ENCODE data around the gene DLG5. TPM values are rescaled to one million over a fixed set of nuclear protein-coding genes. Genes with fewer than 3 reads are reported as not detected.

The DLG5 gene
- total RNA-seq, 1 donor from 2014 or later, result 45.3 TPM

DNA sequence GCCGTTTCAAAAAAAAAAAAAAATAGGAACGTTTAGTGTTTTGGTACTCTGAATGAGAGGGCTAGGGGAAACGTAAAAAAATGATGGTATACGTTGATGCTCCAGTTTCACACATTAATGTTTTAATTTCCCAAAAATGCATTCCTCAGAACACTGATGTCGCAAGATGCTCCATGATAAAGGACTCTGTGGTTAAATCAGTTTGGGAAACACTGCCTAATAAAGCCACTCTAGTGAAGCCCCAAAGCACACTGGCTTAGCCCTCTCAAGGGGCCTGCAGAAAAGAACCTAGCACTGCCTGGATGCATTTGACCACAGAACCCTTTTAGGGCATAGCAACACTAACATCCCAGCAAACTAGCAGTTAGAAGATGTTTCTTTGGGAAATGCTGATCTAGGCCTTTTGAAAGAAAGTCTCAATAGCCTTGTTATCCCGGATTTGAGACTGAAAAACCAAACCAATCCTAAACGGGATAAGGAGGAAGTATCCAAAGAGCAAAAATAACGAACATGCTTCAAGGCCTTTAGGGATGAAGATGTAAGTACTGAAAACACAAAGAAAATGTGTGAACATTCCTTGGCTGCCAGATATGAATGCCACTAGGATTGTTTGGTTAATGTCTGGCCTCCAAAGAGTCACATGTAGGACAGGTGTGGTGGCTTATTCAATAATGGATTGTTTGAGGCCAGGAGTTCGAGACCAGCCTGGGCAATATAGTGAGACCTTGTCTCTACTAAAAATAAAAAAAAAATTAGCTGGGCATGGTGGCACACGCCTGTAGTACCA lies 11.0 kb downstream of the DLG5 start:
- Histone ChIP-seq H3K27me3 (ENCODE audit: control insufficient read depth, insufficient read depth, low read length) (no peaks in the 10 kb centered on the region), H3K36me3 (ENCODE audit: control insufficient read depth, insufficient read depth, low read length) (no peaks in the 10 kb centered on the region), H3K4me3 (ENCODE audit: low read depth, low read length) (no peak overlapping the region)
- TF ChIP-seq, protein P1, sequence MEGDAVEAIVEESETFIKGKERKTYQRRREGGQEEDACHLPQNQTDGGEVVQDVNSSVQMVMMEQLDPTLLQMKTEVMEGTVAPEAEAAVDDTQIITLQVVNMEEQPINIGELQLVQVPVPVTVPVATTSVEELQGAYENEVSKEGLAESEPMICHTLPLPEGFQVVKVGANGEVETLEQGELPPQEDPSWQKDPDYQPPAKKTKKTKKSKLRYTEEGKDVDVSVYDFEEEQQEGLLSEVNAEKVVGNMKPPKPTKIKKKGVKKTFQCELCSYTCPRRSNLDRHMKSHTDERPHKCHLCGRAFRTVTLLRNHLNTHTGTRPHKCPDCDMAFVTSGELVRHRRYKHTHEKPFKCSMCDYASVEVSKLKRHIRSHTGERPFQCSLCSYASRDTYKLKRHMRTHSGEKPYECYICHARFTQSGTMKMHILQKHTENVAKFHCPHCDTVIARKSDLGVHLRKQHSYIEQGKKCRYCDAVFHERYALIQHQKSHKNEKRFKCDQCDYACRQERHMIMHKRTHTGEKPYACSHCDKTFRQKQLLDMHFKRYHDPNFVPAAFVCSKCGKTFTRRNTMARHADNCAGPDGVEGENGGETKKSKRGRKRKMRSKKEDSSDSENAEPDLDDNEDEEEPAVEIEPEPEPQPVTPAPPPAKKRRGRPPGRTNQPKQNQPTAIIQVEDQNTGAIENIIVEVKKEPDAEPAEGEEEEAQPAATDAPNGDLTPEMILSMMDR (IDR thresholded peaks at IDR 0.05; ENCODE audit: insufficient read depth, low read length, severe bottlenecking), result no peak
- DNase-seq (ENCODE audit: low read depth), result no peak
- no peak for FAIRE-seq

DNA sequence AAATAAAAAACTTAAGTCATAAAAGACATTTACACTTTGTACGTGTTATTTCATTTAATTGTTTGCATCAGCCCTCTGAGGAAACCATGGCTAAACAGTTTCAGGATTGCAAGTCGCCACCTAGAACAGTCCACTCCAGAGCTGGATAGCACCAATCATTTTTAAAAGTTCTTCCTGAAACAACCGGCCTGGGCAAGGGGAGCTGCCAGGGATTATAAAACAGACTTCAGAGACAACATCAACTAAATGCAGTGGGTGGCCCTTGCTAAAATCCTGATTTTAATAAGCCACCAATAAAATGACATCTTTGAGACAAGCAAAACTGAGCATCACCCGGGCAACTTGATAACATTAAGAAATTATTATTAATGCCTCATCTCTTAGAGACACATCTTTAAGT lies 13.5 kb downstream of the DLG5 start:
- no peaks in the 10 kb centered on the region for H3K27me3 ChIP-seq (ENCODE audit: control insufficient read depth, insufficient read depth, low read length)
- TF ChIP-seq, protein P1 (IDR thresholded peaks at IDR 0.05; ENCODE audit: insufficient read depth, low read length, severe bottlenecking), result no peak
- FAIRE-seq, result no peak

DNA sequence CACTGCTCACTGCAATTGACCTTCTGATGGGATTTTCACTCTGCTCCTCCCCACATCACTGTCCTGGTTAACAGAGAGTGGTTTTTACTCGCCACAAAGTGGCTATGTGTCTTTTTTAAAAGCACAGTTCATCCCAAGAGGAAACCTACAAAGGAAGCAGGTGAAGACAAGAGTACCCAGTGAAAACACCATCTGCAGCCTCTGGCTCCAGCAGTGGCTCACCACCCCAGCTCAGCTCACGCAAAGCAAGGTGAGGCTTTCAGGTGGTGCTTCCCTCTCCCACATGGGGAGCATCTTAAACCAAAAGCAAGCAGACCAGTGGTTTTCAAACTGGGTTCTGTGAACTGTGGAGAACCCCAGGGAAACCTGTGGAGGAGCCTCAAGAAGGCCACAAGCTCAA lies 14.0 kb downstream of the DLG5 start:
- no peak for FAIRE-seq
- H3K36me3 ChIP-seq (ENCODE audit: control insufficient read depth, insufficient read depth, low read length), result no peaks in the 10 kb centered on the region
- no peak for DNase-seq (ENCODE audit: low read depth)
- H3K4me3 ChIP-seq (ENCODE audit: low read depth, low read length), result no peak overlapping the region
- TF ChIP-seq, protein P1 (IDR thresholded peaks at IDR 0.05; ENCODE audit: insufficient read depth, low read length, severe bottlenecking), result no peak
- H3K27me3 ChIP-seq (ENCODE audit: control insufficient read depth, insufficient read depth, low read length), result no peaks in the 10 kb centered on the region

More for the DNA sequence above, 13.5 kb downstream of the DLG5 start:
- Histone ChIP-seq H3K36me3 (ENCODE audit: control insufficient read depth, insufficient read depth, low read length) (no peaks in the 10 kb centered on the region), H3K4me3 (ENCODE audit: low read depth, low read length) (no peak overlapping the region)
- DNase-seq (ENCODE audit: low read depth), result no peak

DNA sequence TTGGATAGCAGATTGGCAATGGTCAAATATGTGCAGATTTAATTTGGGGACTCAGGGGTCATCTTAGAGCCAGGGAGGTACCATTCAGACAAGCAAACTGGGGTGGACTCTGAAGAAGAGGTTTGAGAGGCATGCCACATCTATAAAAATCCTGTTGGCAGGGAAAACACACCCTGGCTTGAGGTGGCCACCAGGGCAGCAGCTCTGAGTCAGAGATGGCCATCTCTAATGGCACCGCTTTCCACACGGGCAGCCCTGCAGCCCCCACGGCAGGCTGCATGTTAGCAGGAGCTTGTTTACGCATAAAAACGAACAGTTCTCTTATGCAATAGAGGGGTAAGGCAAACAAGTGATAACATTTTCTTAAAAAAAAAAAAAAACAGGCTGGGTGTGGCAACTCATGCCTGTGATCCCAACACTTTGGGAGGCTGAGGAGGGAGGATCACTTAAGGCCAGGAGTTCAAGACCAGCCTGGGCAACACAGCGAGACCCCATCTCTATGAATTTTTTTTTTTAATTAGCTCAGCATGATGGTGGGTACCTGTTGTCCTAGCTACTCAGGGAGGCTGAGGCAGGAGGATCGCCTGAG lies 14.9 kb downstream of the DLG5 start:
- DNase-seq (ENCODE audit: low read depth), result no peak

DNA sequence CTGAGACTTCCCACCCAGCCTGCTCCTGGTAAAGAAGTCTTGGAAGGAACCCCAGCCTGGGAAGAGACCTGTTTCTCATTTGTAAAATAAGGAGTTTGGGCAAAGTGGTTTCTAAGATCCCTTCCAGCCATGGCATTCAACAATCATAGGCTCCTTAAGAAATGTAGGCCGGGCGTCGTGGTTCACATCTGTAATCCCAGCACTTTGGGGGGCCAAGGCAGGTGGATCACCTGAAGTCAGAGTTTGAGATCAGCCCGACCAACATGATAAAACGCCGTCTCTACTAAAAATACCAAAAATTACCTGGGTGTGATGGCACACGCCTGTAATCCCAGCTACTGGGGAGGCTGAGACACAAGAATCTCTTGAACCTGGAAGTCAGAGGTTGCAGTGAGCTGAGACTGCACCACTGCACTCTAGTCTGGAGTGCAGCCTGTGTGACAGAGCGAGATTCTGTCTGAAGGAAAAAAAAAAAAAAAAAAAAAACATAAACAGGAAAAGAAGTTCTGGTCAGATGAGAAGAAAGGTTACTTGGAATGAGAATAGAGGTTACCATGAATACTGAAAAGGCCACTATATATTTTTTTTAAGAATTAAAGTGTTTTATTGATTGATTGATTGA lies 15.9 kb downstream of the DLG5 start:
- no peak for FAIRE-seq
- DNase-seq (ENCODE audit: low read depth), result no peak
- H3K36me3 ChIP-seq (ENCODE audit: control insufficient read depth, insufficient read depth, low read length), result no peaks in the 10 kb centered on the region
- H3K4me3 ChIP-seq (ENCODE audit: low read depth, low read length), result no peak overlapping the region
- TF ChIP-seq, protein P1 (IDR thresholded peaks at IDR 0.05; ENCODE audit: insufficient read depth, low read length, severe bottlenecking), result no peak
- no peaks in the 10 kb centered on the region for H3K27me3 ChIP-seq (ENCODE audit: control insufficient read depth, insufficient read depth, low read length)

More for the DNA sequence above, 14.9 kb downstream of the DLG5 start:
- TF ChIP-seq, protein P1 (IDR thresholded peaks at IDR 0.05; ENCODE audit: insufficient read depth, low read length, severe bottlenecking), result no peak
- H3K36me3 ChIP-seq (ENCODE audit: control insufficient read depth, insufficient read depth, low read length), result no peaks in the 10 kb centered on the region
- H3K27me3 ChIP-seq (ENCODE audit: control insufficient read depth, insufficient read depth, low read length), result no peaks in the 10 kb centered on the region
- no peak overlapping the region for H3K4me3 ChIP-seq (ENCODE audit: low read depth, low read length)
- FAIRE-seq, result no peak
